HepG2 (cell line): Measurements from ENCODE around the gene TTLL11. TPM values are rescaled to one million over a fixed set of nuclear protein-coding genes. Genes with fewer than 3 reads are reported as not detected.

Source experiments
- AHR ChIP-seq: IDR thresholded peaks from 2 replicates; pipeline ENCODE4 v1.6.1; 2018; ENCODE audit warnings: missing genetic modification reagents, missing compliant biosample characterization
- CEBPG ChIP-seq: IDR thresholded peaks from 2 replicates; pipeline ENCODE4 v1.6.1; 2016
- FOXA3 ChIP-seq: IDR thresholded peaks from 2 replicates; pipeline ENCODE4 v1.6.1; 2016; ENCODE audit warnings: missing genetic modification reagents, missing compliant biosample characterization
- FOXC1 ChIP-seq: sonication (generic); formaldehyde crosslinking; IDR thresholded peaks from 2 replicates; pipeline ENCODE4 v1.8.0; 2022; ENCODE audit warnings: mild to moderate bottlenecking, missing genetic modification reagents, borderline replicate concordance
- HMG20B ChIP-seq: conservative IDR thresholded peaks from 2 replicates; pipeline ENCODE4 v1.6.1; 2016; ENCODE audit warnings: missing genetic modification reagents, missing compliant biosample characterization
- KDM1A ChIP-seq: IDR thresholded peaks from 2 replicates; pipeline ENCODE4 v1.6.1; 2016; ENCODE audit warnings: missing compliant biosample characterization
- MED1 ChIP-seq: sonication (generic); formaldehyde crosslinking; IDR thresholded peaks from 2 replicates; pipeline ENCODE4 v1.4.0; 2020; ENCODE audit warnings: missing genetic modification reagents
- NONO ChIP-seq, 2 experiments: fragments of 450-650 bp in 1 of 2; sonication (generic) in 1 of 2; formaldehyde crosslinking in 1 of 2; IDR thresholded peaks in 1 of 2; conservative IDR thresholded peaks in 1 of 2; 2 replicates each; pipeline versions ENCODE4 v1.6.1 to v1.8.0; 2017 to 2022; ENCODE audit warnings: mild to moderate bottlenecking in 1 of 2, missing genetic modification reagents in 1 of 2, moderate library complexity in 1 of 2
- TOPORS ChIP-seq: sonication (generic); formaldehyde crosslinking; IDR thresholded peaks from 2 replicates; pipeline ENCODE4 v1.8.0; 2023; ENCODE audit warnings: mild to moderate bottlenecking, missing genetic modification reagents
- U2AF2 ChIP-seq: fragments of 200-400 bp; formaldehyde crosslinking; IDR thresholded peaks from 2 replicates; pipeline ENCODE4 v1.6.1; 2017; ENCODE audit warnings: low read depth, mild to moderate bottlenecking, low read length
- ZFX ChIP-seq: sonication (generic); formaldehyde crosslinking; IDR thresholded peaks from 2 replicates; pipeline ENCODE4 v1.4.0; 2020; ENCODE audit warnings: mild to moderate bottlenecking, low read depth, missing genetic modification reagents, moderate library complexity
- ZNF205 ChIP-seq: IDR thresholded peaks from 2 replicates; pipeline ENCODE4 v1.6.1; 2018; ENCODE audit warnings: missing biosample characterization, missing genetic modification reagents
- ZNF678 ChIP-seq: sonication (generic); formaldehyde crosslinking; IDR thresholded peaks from 2 replicates; pipeline ENCODE4 v1.4.0; 2020; ENCODE audit warnings: mild to moderate bottlenecking, missing genetic modification reagents
- ZNF687 ChIP-seq: sonication (generic); formaldehyde crosslinking; IDR thresholded peaks from 2 replicates; pipeline ENCODE4 v1.5.1; 2020; ENCODE audit warnings: mild to moderate bottlenecking, missing genetic modification reagents, moderate library complexity
- polyA plus RNA-seq, 8 experiments: library from polyadenylated mRNA; depleted of rRNA in 3 of 8; stranded (reverse) in 7 of 8; unstranded in 1 of 8; fragments of >200 nt; fragmentation: Illumina TruSeq in 4 of 8; extraction: Trizol in 4 of 8; gene quantifications; 2 replicates each; pipeline versions ENCODE4 v1.2.1 to v1.2.3, GENCODE V29; 2011 to 2016; ENCODE audit warnings: low read depth in 4 of 8, missing spikeins in 1 of 8, mixed read lengths in 1 of 8; ENCODE audit not compliant: insufficient read depth in 1 of 8
- total RNA-seq, 5 experiments: library from RNA; depleted of rRNA; stranded (reverse); fragments of >200 nt; fragmentation: Illumina TruSeq; extraction: Trizol; gene quantifications; 2 replicates each; pipeline ENCODE4 v1.2.3, GENCODE V29; 2016; ENCODE audit warnings: low read depth in 1 of 5
- TF ChIP-seq, protein P1 (sequence below), 2 experiments: sonication (generic) in 1 of 2; formaldehyde crosslinking in 1 of 2; IDR thresholded peaks; 2 replicates each; pipeline versions ENCODE4 v1.5.1 to v1.6.1; 2011 to 2020; ENCODE audit warnings: borderline replicate concordance in 1 of 2, low read depth in 1 of 2, low read length in 1 of 2, mild to moderate bottlenecking in 1 of 2, missing genetic modification reagents in 1 of 2, moderate library complexity in 1 of 2
- TF ChIP-seq, protein P2 (sequence below): sonication (generic); formaldehyde crosslinking; IDR thresholded peaks from 2 replicates; pipeline ENCODE4 v1.4.0; 2020; ENCODE audit warnings: missing genetic modification reagents, borderline replicate concordance
- TF ChIP-seq, protein P3 (sequence below): sonication (generic); formaldehyde crosslinking; IDR thresholded peaks from 2 replicates; pipeline ENCODE4 v1.9.0; 2021; ENCODE audit warnings: missing genetic modification reagents, borderline replicate concordance

The TTLL11 gene
- total and polyA plus RNA-seq, 2 of the 13 experiments (the other 11 are each of a cell fraction or from before 2014, with no cell fraction given), result 4.5 to 5.2 TPM

DNA sequence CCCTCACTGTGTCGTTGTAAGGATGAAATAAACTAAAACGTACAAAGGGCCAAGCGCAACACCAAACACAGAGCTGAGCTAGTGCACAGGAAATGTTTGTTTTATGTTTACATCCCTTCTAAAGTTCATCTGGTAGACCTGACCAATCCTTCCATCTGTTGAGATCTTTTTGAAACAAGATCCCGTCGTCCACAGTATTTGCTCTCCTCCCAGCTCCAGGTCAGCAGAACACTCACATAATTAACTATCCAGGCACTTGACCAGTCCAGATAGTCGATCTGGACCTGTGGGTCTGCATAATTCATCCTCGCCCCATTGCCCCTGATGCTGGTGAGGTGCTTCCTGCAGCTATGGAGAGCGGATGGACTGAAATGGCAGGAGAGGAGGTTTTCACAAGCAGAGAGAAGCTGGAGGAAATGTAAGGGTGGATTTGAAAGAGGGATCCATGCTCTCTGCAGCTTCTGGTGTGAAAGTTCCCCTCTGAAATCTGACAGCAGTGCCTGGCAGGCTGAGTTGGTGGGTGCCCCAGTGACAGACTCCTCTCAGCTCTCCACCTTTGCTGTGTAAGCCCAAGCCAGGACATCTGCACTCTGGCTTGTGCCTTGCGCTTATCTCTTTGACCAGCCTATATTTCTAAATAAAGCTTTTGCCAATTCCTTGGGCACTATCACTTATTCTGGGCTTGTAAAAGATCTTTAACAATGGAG is 102.4 kb downstream of the TTLL11 start (continued):
- TF ChIP-seq, protein P1, sequence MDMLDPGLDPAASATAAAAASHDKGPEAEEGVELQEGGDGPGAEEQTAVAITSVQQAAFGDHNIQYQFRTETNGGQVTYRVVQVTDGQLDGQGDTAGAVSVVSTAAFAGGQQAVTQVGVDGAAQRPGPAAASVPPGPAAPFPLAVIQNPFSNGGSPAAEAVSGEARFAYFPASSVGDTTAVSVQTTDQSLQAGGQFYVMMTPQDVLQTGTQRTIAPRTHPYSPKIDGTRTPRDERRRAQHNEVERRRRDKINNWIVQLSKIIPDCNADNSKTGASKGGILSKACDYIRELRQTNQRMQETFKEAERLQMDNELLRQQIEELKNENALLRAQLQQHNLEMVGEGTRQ (IDR thresholded peaks at IDR 0.05; ENCODE audit: low read depth, low read length), result no peak
- TF ChIP-seq, protein P1 (CRISPR knock-in tag; IDR thresholded peaks at IDR 0.05; ENCODE audit: borderline replicate concordance), result no peak
- TF ChIP-seq FOXC1 (0 out of 2 replicates have a peak, but pooled peaks have one; percentile 32), ZNF687 (CRISPR knock-in tag) (0 out of 2 replicates have a peak, but pooled peaks have one; percentile 26), TOPORS (CRISPR knock-in tag) (0 out of 2 replicates have a peak, but pooled peaks have one; percentile 36), ZNF678 (CRISPR knock-in tag) (no peak), MED1 (CRISPR knock-in tag) (peak; percentile 74), U2AF2 (no peak), KDM1A (no peak), ZNF205 (CRISPR knock-in tag) (peak; percentile 51; the same call in 1 of the 2 replicates), AHR (CRISPR knock-in tag) (no peak), NONO (IDR thresholded peaks at IDR 0.05) (no peak), NONO (CRISPR knock-in tag; conservative IDR thresholded peaks at IDR 0.05) (no peak), HMG20B (0 out of 2 replicates have a peak, but pooled peaks have one; percentile 15), CEBPG (CRISPR knock-in tag) (peak; percentile 28; the same call in 1 of the 2 replicates), ZFX (peak; percentile 27; the same call in 1 of the 2 replicates), FOXA3 (CRISPR knock-in tag) (peak; percentile 71)
- TF ChIP-seq, protein P2, sequence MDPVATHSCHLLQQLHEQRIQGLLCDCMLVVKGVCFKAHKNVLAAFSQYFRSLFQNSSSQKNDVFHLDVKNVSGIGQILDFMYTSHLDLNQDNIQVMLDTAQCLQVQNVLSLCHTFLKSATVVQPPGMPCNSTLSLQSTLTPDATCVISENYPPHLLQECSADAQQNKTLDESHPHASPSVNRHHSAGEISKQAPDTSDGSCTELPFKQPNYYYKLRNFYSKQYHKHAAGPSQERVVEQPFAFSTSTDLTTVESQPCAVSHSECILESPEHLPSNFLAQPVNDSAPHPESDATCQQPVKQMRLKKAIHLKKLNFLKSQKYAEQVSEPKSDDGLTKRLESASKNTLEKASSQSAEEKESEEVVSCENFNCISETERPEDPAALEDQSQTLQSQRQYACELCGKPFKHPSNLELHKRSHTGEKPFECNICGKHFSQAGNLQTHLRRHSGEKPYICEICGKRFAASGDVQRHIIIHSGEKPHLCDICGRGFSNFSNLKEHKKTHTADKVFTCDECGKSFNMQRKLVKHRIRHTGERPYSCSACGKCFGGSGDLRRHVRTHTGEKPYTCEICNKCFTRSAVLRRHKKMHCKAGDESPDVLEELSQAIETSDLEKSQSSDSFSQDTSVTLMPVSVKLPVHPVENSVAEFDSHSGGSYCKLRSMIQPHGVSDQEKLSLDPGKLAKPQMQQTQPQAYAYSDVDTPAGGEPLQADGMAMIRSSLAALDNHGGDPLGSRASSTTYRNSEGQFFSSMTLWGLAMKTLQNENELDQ (CRISPR knock-in tag), result no peak
- TF ChIP-seq, protein P3, sequence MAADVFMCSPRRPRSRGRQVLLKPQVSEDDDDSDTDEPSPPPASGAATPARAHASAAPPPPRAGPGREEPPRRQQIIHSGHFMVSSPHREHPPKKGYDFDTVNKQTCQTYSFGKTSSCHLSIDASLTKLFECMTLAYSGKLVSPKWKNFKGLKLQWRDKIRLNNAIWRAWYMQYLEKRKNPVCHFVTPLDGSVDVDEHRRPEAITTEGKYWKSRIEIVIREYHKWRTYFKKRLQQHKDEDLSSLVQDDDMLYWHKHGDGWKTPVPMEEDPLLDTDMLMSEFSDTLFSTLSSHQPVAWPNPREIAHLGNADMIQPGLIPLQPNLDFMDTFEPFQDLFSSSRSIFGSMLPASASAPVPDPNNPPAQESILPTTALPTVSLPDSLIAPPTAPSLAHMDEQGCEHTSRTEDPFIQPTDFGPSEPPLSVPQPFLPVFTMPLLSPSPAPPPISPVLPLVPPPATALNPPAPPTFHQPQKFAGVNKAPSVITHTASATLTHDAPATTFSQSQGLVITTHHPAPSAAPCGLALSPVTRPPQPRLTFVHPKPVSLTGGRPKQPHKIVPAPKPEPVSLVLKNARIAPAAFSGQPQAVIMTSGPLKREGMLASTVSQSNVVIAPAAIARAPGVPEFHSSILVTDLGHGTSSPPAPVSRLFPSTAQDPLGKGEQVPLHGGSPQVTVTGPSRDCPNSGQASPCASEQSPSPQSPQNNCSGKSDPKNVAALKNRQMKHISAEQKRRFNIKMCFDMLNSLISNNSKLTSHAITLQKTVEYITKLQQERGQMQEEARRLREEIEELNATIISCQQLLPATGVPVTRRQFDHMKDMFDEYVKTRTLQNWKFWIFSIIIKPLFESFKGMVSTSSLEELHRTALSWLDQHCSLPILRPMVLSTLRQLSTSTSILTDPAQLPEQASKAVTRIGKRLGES (CRISPR knock-in tag), result no peak
